Putamen (tissue), 1 donor: ENCODE results near the gene SLC25A45.
A peak's percentile ranks its signal among the peaks of the same experiment; 100 is the strongest.

Experiments
- DNase-seq: peaks from one replicate; pipeline ENCODE4 v3.0.0-alpha.2; 2016; ENCODE audit warnings: low spot score

SLC25A45 gene

DNA sequence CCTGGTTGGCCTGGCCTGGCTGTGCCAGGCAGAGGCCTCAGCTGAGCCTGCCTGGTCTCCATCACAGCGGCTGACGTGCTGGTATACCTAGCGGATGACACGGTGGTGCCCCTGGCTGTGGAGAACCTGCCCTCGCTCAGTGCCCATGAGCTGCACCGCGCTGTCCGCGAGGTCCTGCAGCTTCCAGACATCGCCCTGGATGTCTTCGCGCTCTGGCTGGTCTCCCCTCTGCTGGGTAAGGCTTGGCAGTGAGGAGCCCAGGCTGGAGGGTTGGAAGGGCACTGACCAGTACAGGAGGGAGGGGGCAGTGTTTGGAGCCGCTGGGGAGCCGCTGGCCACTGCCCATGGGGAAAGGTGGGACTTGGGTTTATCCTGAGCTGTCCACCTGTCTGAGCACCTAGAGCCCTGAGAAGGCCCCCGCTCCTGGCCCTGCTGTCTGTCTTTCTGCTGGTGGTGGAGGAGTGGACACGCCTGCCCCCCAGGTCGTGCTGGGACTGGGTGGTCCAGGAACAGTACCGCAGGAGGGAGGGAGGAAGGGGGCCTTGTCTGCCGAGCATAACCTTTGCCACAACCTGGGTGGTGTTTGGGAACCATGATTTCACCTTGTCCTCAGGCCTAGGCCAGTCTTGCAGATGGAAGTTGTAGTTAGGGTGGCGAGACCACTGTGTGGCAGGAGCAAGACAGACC, 7.0 kb upstream of the SLC25A45 start:
- DNase-seq: no peak

DNA sequence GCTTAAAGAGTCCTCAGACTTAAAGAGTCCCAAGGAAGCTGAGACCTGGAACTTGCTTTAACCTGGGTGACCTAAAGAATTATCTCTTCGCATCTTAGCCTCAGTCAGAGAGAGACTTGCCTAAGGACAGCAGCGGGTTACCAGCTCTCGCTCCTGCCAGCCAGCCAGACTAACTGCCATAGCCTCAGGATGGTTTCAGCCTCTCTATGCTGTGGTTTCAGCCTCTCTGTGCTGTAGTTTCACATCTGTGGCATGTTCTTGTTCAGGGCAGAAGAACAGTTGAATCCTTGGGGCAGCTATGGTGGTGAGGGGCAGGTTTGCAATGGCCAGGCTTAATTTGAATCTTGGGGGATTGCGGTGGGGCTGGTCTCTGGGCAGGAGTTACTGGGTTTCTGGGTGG, 6.3 kb upstream of the SLC25A45 start:
- DNase-seq: no peak

DNA sequence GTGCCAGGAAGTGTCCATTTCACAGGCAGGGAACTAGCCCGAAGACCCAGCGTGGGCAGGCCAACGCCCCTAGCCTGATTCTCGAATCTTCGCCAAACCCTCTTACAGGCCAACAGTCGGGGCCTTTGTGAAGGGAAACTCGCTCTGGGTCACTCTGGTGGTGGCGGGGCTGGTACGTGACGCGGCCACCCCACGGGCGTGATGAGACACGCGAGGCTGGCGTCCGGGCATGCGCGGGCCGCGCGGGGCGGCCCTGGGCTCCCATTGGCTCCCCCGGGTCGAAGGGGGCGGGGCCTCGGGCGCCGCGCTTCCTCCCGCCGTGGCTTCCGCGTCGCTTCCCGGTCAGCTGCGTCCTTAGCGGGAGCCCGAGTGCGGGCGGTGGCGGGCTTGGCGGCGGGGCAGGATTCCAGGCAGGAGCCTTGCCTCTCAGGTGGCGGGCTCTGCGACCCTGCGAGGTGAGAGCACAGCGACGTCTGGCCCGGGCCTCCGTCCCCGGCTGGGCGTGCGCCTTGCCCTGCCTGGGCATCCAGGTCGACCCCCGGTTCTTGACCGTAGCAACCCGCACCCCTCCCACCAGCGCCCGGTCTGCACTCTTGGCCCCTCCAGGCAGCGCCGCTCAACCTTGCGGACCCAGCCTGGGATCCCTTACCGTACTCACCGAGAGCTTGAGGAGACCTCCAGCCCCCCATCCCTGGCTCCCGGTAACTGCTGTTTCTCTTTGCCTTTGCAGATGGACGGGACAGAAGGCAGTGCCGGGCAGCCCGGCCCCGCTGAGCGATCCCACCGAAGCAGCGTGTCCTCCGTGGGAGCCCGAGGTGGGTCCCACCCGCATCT, 4.1 kb upstream of the SLC25A45 start, which contains the start of gene FRMD8:
Gene FRMD8, plus strand, starts transcription at position 331 of the 834 bp plus-strand sequence. Its CDS starts 400 bp downstream, at position 731.
- DNase-seq: peak; percentile 89

DNA sequence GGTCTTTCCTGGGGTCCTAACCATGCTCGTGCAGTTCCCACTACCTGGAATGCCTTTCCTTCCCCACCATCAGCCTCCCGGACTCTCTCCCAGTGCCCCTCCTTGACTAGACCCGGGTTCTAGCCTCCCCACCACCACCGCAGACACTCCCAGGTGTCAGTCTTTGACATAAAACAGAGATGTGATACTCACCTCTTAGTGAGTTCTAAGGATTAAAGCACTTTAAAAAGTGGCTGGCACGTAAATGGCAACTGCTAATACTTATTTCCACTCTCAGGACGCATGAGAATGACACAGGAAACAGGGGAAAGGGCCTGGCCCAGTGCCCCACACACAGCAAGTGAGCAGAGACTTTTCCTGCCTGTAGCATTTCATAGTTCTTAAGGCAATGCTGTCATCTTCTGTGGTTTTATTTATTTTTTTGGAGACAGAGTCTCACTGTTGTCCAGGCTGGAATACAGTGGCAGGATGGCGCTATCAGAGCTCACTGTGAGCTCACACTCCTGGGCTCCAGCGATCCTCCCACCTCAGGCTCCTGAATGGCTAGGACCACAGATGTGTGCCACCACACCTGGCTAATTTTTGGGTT, 1.9 kb upstream of the SLC25A45 start:
- DNase-seq: no peak

DNA sequence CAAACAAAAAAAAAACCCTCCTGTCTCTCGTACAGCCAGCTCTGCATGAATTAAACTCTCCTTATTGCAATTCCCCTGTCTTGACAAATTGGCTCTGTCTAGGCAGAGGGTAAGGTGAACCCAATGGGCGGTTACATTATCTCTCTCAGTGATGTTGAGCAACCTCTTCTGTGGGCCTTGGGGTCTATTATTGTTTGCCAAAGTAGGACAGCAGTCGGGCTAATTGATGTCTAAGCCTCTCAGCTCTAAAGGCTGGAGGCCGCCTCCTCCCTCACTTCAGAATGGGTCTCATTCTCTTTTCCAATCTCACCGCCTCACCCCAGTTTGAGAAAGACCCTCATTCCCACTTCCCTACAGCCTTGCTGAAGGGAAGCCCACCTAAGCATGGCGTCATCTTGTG, 1.3 kb upstream of the SLC25A45 start:
- DNase-seq: no peak

DNA sequence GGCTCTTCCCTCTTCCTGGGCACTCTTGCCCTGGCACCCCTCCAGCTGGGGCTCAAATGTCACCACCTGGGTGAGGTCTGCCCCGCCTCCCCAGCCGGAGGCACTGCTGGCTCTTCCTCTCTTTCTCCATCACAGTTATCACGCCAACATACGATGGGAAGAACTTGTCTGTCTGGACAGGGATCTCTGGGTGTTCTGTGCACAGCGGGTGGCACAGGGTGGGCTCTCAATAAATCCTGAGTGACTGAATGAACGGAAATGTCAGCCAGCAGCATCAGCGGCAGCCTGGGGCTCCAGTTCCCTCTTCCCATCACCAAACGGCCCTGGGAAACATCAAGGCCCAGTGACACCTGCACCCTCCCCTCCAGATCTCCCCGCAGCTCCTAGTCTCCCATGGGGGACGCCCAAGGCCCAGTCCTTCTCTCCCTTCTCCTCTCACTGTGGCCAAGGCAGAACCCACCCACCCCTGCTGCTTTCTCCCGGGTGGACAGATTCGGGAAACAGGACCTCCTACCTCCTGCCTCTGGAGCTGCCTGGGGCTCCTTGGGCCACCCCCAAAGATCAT, 440 bp upstream of the SLC25A45 start:
- no peak for DNase-seq

DNA sequence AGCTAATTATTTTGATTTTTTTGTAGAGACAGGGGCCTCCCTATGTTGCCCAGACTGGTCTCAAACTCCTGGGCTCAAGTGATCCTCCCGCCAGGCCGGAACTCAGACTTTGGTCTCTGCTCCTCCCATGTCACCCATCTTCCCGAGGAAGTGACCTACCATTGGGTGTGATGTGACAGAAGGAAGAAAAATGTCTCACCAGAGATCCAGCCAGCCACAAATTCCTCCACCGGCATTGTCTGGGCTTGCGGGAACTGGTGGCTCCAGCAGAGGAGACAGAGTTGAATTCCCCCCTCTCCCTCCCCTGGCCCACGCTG, 772 bp downstream of the SLC25A45 start:
- no peak for DNase-seq

DNA sequence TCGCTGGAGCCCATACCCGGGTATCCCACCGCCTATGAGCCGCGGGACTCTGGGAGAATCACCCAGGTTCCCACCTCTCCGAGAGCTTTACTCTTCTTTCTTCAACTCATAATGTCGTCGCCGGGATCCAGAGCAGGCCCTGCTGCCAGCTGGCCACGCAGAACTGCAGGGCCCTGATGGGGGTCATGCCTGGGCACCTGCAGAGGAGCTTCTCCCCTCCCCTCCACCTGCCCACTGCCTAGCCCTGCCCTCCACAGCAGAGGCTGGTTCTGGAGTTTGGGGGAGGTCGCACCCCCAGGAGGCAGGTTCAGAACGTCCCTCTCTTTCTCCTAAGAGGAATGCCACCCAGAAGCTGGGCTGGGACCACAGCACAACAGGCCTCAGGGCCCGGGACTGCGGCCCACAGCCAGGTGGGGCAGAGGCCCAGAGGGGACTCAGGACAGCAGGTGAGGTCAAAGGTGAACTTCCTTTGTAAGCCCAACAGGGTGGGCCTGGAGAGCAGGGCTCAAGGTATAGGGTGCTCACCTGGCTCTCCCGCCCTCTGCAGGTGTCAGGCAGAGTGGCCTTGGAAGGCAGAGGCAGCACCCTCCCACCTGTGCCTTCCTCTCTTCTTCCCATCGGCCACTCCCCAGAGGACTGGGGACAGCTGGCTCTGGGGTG, 1.9 kb downstream of the SLC25A45 start:
- no peak for DNase-seq

DNA sequence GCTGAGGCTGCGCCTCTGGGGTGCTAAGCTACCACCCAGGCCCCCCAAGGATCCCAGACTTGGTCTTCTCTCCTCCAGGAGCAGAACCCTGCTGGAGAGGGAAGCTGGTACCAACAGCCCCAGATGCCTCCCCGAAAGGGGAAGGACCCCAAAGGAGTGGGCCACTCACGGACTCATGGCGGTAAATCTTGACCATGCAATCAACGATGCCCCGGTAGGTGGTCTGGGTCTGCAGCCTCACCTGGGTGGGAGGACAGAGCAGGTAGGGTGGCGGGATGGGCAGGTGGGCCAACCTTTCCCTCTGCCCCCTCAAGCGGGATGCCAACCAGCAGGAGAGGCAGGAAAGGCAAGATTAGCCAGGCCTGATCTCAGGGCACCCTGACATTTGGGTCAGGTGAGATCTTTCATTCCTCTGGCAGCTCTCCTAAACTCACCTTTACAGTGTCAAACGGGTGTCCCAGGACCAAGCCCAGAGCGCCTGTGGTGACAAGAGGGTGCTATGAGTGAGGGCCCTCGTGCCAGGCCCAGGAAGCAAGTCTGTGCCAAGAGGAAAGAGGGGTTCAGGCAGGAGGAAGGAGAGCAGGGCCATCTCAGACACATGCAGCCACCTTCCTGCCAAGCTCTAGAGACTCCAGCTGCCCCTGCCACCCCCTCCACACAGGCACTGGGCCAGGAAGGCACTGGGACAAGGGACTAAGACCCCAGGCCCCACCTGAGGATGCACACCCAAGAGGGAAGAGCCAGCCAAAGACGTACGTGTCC, 2.6 kb downstream of the SLC25A45 start:
- DNase-seq: no peak

DNA sequence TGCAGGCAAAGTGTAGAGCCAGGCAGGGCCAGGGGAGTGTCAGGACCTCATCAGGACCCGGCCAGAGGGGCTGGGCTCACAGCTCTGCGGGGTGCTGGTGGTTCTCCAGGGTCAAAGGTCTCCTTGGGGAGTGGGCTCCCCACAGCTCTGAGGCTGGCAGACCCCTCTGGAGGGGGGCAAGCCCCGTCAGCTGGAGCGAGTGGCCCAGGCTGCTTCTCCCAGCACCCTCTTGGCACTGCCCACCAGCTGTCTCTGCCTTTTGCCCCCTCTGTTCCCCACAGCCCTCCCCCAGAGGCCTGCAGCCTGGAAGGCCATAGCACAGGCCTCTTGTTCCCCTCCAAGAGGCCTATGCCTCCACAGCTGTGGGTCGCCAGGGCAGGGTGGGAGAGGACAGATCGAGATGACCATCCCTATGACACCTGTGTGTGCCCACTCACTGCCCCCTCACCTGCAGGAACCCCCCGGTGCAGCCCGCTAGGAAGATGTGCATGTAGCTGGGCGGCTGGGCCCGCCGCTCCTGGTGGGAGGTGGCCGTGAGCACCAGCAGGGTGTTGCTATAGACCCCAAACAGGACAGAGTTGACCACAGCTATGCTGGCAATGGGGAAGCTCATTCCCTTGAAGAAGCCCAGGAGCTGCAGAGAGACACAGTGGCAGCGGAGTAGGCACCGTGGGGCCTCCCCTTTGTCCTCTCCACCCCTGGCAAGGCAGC, 3.4 kb downstream of the SLC25A45 start:
- DNase-seq: no peak

DNA sequence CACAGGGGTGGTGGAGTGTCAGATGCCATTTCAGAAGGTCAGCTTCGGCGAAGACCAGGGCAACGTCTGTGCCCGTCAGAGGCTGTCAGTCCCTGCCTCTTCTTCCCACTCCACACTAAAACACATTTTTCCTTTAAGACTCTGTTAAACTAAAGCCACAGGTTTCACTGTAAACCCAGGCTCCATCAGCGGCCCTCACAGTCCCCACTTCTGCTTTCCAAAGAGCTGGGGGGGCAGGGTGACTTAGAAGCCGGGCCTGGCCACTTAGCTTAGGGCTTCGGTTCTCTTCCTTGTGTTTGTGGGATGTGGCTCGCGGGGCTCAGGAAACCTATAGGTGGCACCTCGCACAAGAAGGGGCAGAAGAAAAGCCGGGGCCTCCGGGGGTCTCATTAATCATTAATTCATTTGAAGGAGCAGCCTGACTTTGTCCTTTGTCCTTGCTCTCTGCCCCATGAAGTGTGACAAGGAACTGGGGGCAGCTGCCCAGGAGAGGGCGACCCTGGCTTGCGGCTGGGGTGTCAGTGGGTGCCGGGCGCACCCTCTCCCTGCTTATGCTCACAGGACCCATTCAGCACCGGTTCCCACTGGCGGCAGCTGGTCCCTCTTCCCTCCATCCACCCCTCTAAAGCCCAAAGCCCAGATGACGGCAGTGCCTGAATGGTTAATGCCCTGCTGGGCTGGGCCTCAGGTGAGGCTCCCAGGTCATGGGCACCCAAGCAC, 4.1 kb downstream of the SLC25A45 start:
- DNase-seq: no peak

DNA sequence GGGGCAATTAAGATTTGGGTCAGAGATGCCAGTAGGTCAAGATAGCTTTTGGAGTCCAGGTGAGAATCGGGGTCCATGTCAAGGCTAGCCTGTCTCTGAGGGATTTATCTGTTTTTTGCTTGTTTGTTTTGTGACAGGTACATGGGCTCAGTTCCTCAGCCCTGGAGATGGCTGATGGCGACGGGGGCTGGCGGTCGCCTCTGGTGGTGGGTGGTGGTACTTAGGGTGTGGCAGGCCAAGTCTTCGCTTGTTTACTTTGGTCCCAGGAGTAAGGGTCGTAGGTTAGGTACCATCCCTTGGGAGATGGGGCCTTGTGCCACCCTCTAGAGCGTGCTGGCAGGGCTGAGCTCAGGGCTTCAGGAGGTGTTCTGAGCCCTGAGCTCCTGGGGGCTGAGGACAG, 4.7 kb downstream of the SLC25A45 start:
- DNase-seq: no peak

DNA sequence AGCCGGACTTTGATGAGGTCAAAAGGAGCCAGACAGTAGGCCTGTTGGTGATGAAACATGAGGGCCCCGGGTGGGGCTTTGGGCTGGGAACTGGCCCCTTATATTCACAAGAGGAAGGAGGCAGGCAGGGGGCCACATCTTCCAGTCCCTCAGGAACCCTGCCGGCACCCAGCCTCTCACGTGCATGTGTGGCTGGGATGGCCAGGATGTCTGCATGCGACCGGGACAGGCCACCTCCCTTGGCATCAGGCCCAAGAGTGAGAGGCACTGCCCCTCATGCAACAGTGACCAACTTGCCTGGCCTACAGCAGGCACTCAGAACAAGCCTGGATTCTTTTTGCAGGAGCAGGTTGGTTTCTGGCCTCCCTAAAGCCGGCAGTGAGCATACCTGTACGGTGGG, 5.4 kb downstream of the SLC25A45 start:
- DNase-seq: no peak

DNA sequence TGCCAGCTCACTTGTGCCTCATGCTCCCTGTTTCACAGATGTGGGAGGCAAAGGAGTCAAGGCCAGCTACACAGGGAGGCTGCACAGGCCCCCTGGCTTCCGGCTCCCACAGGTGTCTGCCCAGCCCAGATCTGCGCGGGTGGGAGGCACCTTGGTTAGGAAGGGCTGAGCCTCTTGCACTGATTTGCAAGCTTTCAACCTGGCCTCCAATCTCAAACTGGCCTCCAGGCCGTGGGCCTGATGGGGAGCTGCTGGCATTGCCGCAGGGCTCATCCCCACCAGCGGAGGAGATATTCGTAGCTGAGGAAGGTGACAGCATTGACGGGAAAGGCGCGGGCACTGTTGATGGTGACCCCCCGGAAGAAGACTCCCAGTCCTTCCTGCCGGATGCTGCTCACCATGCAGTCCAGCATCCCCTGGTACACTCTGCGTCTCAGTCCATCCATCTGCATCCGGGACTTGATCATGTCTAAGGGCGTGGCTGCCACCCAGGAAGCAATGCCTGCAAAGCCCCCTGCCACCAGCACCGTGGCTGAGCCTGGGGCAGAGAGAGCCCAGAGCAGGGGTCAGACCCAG, 6.2 kb downstream of the SLC25A45 start:
- DNase-seq: no peak

DNA sequence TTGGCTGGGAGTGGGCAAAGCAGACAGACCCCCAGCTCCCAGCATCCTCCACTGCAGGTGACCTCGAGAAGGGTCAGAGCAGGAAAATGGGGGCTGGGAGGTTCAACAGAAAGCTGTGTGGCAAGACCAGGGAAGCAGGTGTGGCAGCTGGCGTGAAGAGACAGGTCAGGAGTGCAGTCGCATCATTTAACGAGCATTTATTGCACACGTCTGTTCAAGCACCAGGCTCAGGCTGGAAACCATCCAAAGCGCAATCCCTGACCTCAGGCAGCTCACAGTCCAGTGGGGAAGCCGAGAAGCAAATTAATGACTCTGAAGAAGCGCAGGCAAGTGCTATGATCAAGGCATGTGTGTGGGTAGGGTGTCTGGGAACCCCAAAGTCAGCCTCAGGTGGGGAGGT, 7.4 kb downstream of the SLC25A45 start:
- DNase-seq: no peak

DNA sequence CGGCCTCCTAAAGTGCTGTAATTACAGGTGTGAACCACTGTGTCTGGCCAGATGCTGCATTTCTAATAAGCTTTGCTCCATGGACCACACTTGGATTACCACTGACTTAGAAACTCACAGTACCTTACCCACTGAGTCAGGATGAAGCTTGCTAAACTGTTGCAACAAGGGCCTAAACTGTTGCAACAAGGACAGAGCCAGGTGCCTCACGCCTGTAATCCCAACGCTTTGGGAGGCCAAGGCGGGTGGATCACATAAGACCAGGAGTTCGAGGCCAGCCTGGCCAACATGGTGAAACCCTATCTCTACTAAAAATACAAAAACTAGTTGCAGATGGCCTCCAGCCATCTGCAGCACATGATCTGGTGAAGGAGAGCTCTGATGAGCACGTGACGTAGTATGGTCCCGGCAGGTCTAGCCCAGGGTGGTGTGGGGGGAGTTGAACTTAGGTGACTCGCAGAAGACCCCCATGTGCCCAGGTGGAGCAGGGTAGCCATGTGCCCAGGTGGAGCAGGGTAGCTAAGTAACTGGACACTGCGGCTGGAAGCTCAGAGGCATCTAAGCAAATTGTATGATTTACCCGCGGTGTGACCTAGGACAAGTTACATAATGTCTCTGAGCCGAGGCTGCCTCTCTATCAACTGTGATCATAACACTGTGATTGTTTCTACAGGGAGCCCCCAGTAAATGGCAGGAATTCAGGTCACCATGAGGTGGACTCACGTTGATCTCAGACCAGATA, 8.4 kb downstream of the SLC25A45 start:
- DNase-seq: no peak

DNA sequence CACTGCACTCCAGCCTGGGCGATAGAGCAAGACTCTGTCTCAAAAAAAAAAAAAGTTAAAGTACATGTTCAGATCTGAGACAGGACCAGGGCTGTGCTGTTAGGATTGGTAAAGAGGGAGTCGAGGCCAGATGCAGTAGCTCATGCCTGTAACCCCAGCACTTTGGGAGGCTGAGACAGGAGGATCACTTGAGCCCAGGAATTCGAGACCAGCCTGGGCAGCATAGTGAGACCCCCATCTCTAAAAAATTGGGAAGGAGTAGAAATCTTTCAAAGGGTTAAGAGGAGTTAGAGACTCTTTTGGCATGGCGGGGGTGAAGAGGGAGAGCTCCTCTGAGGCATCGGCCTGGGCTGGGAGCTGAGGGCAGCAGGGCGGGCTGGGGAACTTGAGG, 11.8 kb downstream of the SLC25A45 start:
- no peak for DNase-seq

DNA sequence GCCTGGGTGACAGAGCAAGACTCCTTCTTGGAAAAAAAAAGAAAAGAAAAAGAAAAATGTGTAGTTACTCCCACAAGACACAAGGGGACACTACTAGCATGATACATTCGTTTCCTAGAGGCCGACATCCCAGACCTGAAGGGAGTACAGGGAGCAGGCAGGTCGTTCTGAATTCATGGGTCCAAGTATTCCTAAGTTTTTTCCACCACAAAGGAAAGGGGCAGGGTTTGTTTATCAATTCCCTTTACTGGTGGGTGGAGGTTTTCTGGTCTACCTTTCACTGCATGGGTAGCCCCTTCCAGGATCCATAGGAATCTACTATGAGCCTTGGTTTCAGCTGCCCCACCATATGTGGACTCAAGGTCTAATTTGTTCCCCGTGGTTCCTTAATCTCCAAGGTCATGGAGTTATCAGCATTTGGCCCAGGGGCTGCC, 16.1 kb downstream of the SLC25A45 start:
- peak; percentile 67 for DNase-seq

DNA sequence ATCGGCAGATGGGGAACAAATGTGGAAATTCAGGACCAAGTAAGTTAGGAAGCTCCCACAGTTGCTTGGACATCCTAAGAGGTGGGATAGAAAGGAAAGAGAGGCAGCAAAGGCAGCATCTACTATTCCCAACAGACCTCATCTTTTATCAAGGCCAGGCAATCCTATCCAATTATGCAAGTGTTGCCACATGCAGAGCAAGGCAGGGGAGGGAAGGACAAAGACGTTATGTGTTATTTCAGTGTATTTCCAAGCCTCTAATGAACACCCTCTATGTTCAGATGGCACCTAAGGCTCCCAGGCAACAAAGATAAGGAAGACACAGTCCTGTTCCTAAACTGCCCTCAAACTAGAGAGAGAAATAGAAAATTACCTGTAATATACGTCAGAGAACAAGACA, 18.7 kb downstream of the SLC25A45 start:
- DNase-seq: no peak
